UCSD-AML1 (cell line): ENCODE results near the gene CNIH2.

ENCODE experiments used
- DNase-seq: peaks from one replicate; lab custom pipeline; 2025; ENCODE audit not compliant: unreplicated experiment; lab: John Stamatoyannopoulos, UW

Gene CNIH2

DNA sequence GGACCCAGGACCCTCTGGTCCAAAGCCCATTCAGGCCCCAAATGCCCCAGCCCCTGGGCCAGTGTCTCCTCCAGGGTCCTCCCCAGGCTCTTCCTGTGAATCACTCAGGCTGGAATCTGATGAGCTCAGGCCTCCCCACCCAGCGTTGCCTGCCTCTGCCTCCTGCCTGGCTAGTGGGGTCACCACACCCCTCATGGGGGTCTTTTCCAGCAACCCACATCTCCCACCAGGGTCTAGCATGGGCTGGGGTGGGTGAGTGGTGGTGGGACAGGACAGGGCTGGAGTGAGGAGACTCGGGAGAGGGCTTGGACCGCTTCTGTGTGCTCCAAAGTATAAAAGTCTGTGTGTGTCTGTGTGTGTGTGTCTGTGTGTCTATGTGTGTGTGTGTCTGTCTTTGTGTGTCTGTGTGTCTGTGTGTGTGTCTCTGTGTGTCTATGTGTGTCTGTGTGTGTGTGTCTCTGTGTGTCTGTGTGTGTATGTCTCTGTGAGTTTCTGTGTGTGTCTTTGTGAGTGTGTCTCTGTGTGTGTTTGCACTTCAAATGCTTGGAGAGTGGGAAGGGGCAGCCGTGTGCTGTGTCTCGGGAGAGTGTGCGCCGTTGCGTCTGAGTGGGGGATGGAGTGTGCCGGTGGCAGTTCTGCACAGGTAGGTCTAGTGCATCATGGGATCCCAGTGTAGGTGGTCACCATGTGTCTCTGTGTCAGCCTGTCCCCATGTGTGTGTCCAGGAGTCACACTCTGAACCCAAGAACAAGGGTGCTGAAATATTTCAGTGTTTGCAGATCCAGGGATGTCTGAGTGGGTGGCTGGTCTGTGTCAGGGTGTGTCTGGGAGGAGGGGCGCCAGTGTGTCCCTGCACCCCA, 49.4 kb downstream of the CNIH2 start:
- no peak for DNase-seq

DNA sequence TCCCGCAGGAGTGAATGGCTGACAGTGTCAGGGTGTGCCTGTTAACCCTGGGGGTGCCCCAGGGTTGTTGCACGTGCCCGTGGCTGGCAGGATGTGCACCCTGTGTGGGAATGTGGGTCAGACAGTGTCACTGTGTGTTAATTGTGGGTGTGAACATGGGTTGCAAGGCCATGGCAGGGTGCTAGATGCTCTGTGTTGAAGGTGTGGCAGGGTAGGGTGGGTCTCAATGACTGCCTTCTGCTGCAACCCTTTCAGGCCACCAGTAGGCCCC, 50.0 kb downstream of the CNIH2 start:
- no peak for DNase-seq

DNA sequence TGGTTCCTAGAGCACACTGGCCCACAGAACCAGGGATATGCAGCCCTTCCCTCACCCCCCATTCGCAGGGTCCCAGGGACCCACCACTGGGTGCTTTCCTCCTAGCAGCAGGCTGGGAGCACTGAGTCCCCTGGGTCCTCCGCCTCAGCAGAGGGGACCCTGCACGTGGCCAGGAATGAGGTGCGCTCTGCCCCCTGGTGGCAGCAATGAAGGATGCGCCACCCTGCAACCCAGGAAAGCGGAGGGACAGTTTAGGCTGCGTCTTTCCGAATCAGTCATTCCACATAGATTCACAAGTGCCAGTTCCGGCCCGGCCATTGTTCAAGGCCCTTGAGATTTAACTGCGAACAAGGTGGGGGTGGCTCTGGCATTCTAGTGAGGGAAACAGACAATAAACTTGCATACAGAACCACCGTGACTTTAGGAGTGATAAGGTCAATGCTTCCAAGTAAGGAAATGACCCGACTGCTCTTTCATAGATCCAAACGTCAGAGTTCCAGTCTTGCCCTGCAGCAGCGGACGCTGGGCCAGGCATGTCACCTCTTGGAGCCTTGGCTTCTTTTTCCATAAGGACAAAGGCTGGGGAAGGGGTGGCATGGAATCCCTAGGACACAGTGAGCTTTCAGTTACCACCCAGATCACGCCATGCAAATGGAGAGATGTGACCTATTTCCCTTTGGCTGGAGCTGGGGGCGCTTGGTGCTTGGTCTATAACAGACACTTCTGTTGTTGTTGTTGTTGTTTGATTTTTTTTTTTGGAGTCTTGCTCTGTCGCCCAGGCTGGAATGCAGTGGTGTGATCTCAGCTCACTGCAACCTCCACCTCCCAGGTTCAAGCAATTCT, 50.5 kb downstream of the CNIH2 start:
- peak; percentile 84 for DNase-seq

GRCh38 chr11:66329165-66329673, 51.2 kb downstream of the CNIH2 start:
- no peak for DNase-seq

DNA sequence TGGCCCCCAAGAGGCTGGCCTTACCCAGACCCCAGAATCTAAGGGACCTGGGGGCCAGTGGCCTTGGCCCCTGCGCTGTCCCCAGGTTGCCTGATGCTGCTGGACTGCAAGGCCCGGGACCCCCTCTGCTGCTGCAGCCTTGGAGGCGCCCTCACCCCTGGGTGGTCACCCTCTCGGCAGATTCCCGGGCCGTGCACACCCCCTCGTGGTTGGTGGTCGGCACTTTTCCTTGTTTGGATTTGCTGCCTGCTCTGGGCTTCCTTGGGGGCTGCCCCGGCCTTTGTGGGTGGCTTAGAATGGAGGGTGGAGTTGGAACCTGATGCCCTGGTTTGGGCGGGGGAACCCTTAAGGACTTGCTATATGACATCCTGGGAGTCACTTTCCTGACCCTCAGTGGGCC, 53.0 kb downstream of the CNIH2 start:
- no peak for DNase-seq

DNA sequence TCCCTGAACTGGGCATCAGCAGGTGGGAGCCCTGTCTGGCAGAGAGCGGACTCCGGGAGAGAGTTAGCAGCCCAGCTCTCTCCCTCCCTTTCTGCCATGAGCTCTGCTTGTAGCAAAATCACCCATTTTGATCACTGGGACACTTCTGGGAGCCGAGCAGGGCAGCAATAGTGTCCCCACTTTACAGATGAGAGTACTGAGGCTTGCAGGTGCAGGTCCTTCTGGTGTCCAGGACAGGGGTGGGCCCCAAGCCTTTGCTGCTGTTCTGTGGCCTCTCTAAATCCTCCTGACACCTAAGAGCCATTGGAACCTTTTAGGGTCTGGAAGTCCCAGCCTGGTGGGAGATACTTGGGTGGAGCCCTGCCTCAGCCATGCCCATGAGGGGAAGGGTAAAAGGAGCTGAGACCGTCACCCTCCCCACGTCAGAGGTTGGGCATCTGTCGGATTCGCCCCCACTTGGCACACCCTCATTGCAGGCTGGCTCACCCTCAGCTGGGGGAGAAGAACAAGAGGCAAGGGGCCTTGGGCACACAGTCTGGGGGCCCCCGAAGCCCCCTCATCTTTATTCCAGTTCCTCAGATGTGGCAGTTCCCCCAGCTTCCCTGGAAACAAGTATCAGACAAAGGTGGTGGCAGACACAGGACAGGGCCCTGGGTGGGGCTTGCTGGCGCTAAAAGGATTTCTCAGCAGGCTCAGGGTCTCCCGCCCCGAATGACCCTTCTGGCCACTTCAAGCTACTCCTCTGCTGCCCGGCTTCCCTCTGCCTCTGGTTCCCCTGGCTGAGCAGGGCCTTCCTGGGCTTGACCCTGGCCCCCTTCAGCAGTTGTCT, 53.8 kb downstream of the CNIH2 start:
- DNase-seq, result no peak

DNA sequence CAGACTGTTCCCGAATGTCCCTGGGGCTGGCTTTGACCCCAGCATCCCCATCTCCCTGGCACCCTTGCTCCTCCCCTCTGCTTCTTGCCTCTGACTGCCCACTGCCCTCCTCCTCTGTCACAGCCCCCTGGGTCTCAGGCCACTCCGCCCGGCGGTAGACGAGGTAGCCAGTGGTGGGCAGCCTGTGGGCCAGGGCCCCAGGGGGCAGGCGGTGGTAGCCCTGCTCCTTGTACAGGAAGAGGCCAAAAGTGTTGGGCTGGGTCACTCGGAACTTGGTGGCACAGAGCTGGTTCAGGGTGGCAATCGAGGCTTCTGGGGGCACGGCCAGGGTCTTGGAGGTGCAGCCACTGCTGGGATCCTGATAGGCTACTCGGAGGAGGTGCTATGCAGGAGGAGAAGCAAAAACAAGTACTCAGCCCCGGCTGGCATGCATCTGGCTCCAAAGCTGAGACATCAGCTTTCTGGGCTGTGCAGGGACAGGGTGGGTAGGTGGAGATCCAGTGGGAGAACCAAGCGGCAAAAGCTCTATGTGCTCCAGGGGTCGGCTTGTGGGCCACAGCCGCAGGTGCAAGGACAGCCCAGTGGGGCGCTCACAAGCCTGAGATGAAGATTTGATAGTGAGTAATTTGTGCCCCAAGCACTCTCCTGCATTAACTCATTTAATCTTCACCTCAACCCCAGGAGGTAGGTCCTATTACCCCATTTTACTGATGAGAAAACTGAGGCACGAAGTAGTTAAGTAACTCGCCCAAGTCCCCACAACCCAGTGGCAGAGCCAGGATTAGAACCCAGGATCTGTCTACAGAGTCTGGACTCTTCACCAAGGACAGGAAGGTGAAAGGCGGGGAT, 54.6 kb downstream of the CNIH2 start:
- DNase-seq, result no peak

DNA sequence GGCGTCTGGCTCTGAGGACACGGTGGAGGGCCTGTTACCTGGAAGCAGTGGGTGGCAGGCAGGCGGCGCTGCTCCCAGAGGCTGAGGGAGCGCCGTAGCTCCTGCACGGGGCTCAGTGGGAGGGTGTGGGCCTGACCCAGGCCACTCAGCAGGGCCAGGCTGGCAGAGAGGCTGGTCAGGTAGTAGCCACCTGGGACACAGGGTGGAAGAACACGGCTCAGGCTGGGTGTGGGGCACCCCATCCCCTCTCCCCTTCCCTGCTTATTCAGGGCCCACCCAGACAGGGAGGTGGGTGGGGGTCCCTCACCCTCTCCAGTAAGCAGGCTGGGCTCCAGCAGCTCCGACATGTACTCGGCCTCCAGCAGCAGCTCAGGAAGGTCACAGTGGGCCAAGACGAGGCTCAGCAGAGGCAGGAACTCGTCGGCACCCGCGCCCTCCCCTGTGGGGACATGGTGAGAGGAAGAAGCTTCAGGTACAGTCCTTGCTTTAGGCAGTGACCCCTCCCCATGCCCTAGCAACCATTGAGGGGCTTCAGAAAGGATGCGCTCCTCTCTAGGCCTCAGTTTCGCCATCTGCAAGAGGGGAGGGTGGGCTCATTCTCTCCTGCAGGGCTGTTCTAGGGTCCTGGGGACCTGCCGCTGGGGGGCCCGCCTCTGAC, 55.4 kb downstream of the CNIH2 start:
- no peak for DNase-seq
